A549 (cell line): Measurements from ENCODE around the gene CHTF8. TPM values are rescaled to one million over a fixed set of nuclear protein-coding genes. Genes with fewer than 3 reads are reported as not detected.
"Not testable (repeated sequence)": the region's sequence is repeated elsewhere in the genome, so short reads cannot be mapped to it uniquely, and the experiment has no call there.

Experiments
- ATAC-seq, 2 experiments: fragments of 200-7000 bp in 1 of 2; fragments of >200 bp in 1 of 2; cut with Nextera tagmentation in 1 of 2; cut with Tn5 transposase in 1 of 2; 3 replicates each; pipeline versions ENCODE4 v1.8.0 to v1.9.1; 2018 to 2020; ENCODE audit warnings: mild to moderate bottlenecking in 1 of 2, moderate library complexity in 1 of 2
- CTCF ChIA-PET: fragments of 300-600 bp; sonication (Branson Sonifier 250); formaldehyde crosslinking; extraction: SDS; loops from one replicate; lab custom pipeline; 2021; ENCODE audit warnings: antibody characterized with exemption, inconsistent platforms; lab: Yijun Ruan, JAX
- POLR2A ChIA-PET: fragments of 350-600 bp; formaldehyde crosslinking; extraction: SDS; loops from one replicate; lab custom pipeline; 2021; ENCODE audit warnings: antibody characterized with exemption, inconsistent platforms; lab: Yijun Ruan, JAX
- DNase-seq, 2 experiments: peaks; one replicate each; pipeline versions ENCODE4 v3.0.0 to v3.0.0-alpha.2; 2011 to 2016; ENCODE audit warnings: low read depth in 1 of 2, low spot score in 1 of 2
- FAIRE-seq: peaks from 2 replicates; lab custom pipeline; 2011; peaks lifted over from hg19 to GRCh38; lab: Jason Lieb, UNC
- H3K27ac ChIP-seq, 2 experiments: fragments of >200 bp; sonication (Bioruptor Twin); formaldehyde crosslinking; 3 replicates each; pipeline ENCODE4 v1.5.1; 2016 to 2017
- H3K4me1 ChIP-seq: fragments of >200 bp; sonication (Bioruptor Twin); formaldehyde crosslinking; 3 replicates; pipeline ENCODE4 v1.6.1; 2016
- H3K4me2 ChIP-seq: fragments of >200 bp; sonication (Bioruptor Twin); formaldehyde crosslinking; 3 replicates; pipeline ENCODE4 v1.6.1; 2016
- H3K4me3 ChIP-seq: fragments of >200 bp; sonication (Bioruptor Twin); formaldehyde crosslinking; 3 replicates; pipeline ENCODE4 v1.5.1; 2016
- H3K9me3 ChIP-seq: fragments of >200 bp; sonication (Bioruptor Twin); formaldehyde crosslinking; 3 replicates; pipeline ENCODE4 v1.6.1; 2016
- ELK1 ChIP-seq: fragments of 150-350 bp; IDR thresholded peaks from 2 replicates; pipeline ENCODE4 v1.6.1; 2014; ENCODE audit warnings: low read depth, mild to moderate bottlenecking, low read length
- ESRRA ChIP-seq: fragments of 150-350 bp; IDR thresholded peaks from 2 replicates; pipeline ENCODE4 v1.6.1; 2014; ENCODE audit warnings: mild to moderate bottlenecking, low read length, borderline replicate concordance
- FOXS1 ChIP-seq: fragments of 250-450 bp; sonication (Bioruptor Pico); IDR thresholded peaks from 2 replicates; pipeline ENCODE4 v1.5.0; 2020; ENCODE audit warnings: mild to moderate bottlenecking, moderate library complexity
- HDAC2 ChIP-seq: fragments of 200-600 bp; sonication (generic); IDR thresholded peaks from 2 replicates; pipeline ENCODE4 v1.6.1; 2016
- HOXB13 ChIP-seq: fragments of 250-450 bp; sonication (Bioruptor Pico); IDR thresholded peaks from 2 replicates; pipeline ENCODE4 v1.5.0; 2020; ENCODE audit warnings: low read depth, mild to moderate bottlenecking, moderate library complexity
- KDM5A ChIP-seq: fragments of 200-600 bp; sonication (generic); IDR thresholded peaks from 2 replicates; pipeline ENCODE4 v1.6.1; 2016; ENCODE audit warnings: antibody characterized with exemption, mild to moderate bottlenecking
- MAFK ChIP-seq: fragments of 450-650 bp; IDR thresholded peaks from 2 replicates; pipeline ENCODE4 v1.6.1; 2014; ENCODE audit not compliant: partially characterized antibody
- NFE2L2 ChIP-seq: fragments of 150-350 bp; conservative IDR thresholded peaks from 2 replicates; pipeline ENCODE4 v1.6.1; 2014; ENCODE audit warnings: low read length
- PBX3 ChIP-seq: IDR thresholded peaks from 2 replicates; pipeline ENCODE4 v1.6.1; 2012
- POLR2AphosphoS2 ChIP-seq: conservative IDR thresholded peaks from 2 replicates; pipeline ENCODE4 v1.6.1; 2012; ENCODE audit warnings: low read length, improper control_type of control experiment, inconsistent platforms
- ZC3H11A ChIP-seq: fragments of 450-650 bp; IDR thresholded peaks from 2 replicates; pipeline ENCODE4 v1.6.1; 2014; ENCODE audit warnings: antibody characterized with exemption, mild to moderate bottlenecking
- WGBS: methylation state at CpG from one replicate; pipeline ENCODE4 v1.1.6; 2017; ENCODE audit errors: missing lambda C conversion rate; 5-methylcytosine and 5-hydroxymethylcytosine counted together
- polyA plus RNA-seq, 4 experiments: library from polyadenylated mRNA; depleted of rRNA in 3 of 4; stranded (reverse); fragments of >200 nt; fragmentation: RNase III in 1 of 4; extraction: RNeasy Plus Mini Kit Qiagen cat#74134 plus additional on column Dnase treatment in 1 of 4; gene quantifications; 2 replicates in 3 of 4; 3 replicates in 1 of 4; pipeline ENCODE4 v1.2.3, GENCODE V29; 2011 to 2017

The CHTF8 gene
- polyA plus RNA-seq, 2 of the 4 experiments (the other 2 are of a cell fraction) = 78.7 to 81.6 TPM

GRCh38 chr16:69127966-69128510 is 4.3 kb downstream of the CHTF8 start (continued):
- TF ChIP-seq HOXB13 (no peak), ZC3H11A (no peak)
- TF ChIP-seq, all 56 proteins: peak for 0

- ATAC-seq, H3K4me3 ChIP-seq, H3K9me3 ChIP-seq, FAIRE-seq, DNase-seq, POLR2A ChIA-PET, H3K4me2 ChIP-seq, H3K27ac ChIP-seq: not testable (repeated sequence)
- WGBS = 94% methylated on average over 10 of the region's 10 CpGs
- peaks cover 12% of the 10 kb centered on the region for H3K4me1 ChIP-seq
- CTCF ChIA-PET = interaction anchor here (1.0 to 24.8 kb wide), 4 partner anchors 14 to 281 kb away, joined by 3 to 503 read pairs (median 105); partner anchors contain the start of gene TANGO6
Observed at GRCh38 chr16:69126801-69127200, 5.6 kb downstream of the CHTF8 start.

- no peak overlapping the region for H3K4me2 ChIP-seq
- WGBS = 93% methylated on average over 3 of the region's 3 CpGs
- no peaks in the 10 kb centered on the region for H3K9me3 ChIP-seq
- DNase-seq = no peak
- CTCF ChIA-PET = interaction anchor here (1.0 to 24.8 kb wide), 6 partner anchors 9 to 281 kb away, joined by 3 to 503 read pairs (median 62); partner anchors contain the start of gene TANGO6
- peaks cover 12% of the 10 kb centered on the region for H3K4me1 ChIP-seq
- POLR2A ChIA-PET = no interaction called here
- H3K27ac ChIP-seq = no peak overlapping the region
- FAIRE-seq = no peak
- H3K4me3 ChIP-seq = no peak overlapping the region
- ATAC-seq = no peak
- TF ChIP-seq HDAC2 (no peak), MAFK (no peak), PBX3 (no peak), NFE2L2 (no peak), ESRRA (no peak), POLR2AphosphoS2 (no peak), ELK1 (no peak), FOXS1 (no peak), ZC3H11A (no peak), KDM5A (no peak)
Observed at GRCh38 chr16:69126221-69126620, 6.2 kb downstream of the CHTF8 start.

- H3K4me3 ChIP-seq, POLR2A ChIA-PET, H3K27ac ChIP-seq, H3K9me3 ChIP-seq, ATAC-seq, FAIRE-seq, DNase-seq, H3K4me1 ChIP-seq, H3K4me2 ChIP-seq: not testable (repeated sequence)
- CTCF ChIA-PET = interaction anchor here (0.7 to 24.8 kb wide), 38 partner anchors 9 to 603 kb away, joined by 3 to 503 read pairs (median 6); partner anchors contain the start of genes HAS3 and TANGO6
- 95% methylated on average over 14 of the region's 14 CpGs for WGBS
Observed at GRCh38 chr16:69124961-69125360, 7.4 kb downstream of the CHTF8 start.

GRCh38 chr16:69124406-69124805 is 8.0 kb downstream of the CHTF8 start:
- not testable (repeated sequence) for H3K4me2 ChIP-seq, ATAC-seq, H3K27ac ChIP-seq, DNase-seq, H3K4me1 ChIP-seq, H3K4me3 ChIP-seq, H3K9me3 ChIP-seq, FAIRE-seq
- 73% methylated on average over 8 of the region's 8 CpGs for WGBS
- ChIA-PET POLR2A (interaction anchor here (0.9 kb wide), 1 partner anchor 18 kb away, joined by 4 read pairs; no protein-coding TSS in a partner anchor), CTCF (interaction anchor here (0.6 to 24.8 kb wide), 72 partner anchors 9 to 1293 kb away, joined by 3 to 503 read pairs (median 4); partner anchors contain the start of genes HAS3, TANGO6 and VPS4A)
